HG03025 (cell line): ENCODE data around the gene FBN2.
"Not testable (repeated sequence)": the region's sequence is repeated elsewhere in the genome, so short reads cannot be mapped to it uniquely, and the experiment has no call there.

ENCODE experiments used
- ATAC-seq: cut with Tn5 transposase; IDR thresholded peaks from one replicate; pipeline ENCODE4 v1.9.1; 2021; ENCODE audit warnings: mild to moderate bottlenecking, moderate library complexity; ENCODE audit not compliant: unreplicated experiment, low FRiP score

FBN2 gene

DNA sequence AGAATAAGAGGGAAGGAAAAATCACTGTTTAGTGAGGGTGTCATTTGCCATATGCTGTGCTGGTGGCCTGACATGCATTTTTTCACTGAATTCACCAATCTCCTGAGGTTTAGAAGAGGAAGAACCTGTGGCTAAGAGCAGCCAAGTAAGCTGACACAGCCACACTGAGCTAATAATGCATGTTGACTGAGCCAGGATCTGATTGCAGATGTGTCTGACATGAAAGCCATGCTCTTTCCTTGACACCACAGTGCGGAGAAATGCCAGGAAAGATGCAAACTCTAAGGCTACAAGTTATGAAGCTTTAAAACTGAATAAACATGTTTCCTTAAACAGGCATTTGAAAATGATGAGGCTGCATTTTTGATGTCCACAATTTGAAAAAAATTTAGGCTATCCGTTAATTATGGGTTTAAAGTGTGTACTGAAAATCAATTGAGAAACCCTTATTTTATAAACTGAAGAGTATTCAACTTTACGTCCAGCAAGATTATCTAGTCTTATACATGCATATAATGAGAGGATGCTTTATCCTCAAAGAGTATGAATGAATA is 208.6 kb downstream of the FBN2 start:
- ATAC-seq, result no peak

DNA sequence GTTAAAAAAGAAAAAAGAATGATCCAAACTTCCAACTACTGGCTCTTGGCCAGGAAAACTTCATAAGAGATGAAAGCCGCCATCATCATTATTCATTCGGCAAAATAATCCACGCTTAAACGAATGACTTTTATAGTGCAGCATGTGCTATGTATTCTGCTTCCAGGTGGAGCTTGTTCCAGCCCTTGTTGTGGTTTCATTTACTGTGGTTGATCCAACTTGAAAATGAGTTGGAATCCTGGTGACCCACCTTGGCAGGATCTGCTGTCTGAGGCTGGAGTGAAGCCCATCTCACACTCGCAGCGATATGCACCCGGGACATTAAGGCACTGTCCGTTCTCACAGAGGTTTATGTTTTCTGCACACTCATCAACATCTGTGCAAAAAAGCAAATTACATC is 209.6 kb downstream of the FBN2 start:
- ATAC-seq, result no peak

DNA sequence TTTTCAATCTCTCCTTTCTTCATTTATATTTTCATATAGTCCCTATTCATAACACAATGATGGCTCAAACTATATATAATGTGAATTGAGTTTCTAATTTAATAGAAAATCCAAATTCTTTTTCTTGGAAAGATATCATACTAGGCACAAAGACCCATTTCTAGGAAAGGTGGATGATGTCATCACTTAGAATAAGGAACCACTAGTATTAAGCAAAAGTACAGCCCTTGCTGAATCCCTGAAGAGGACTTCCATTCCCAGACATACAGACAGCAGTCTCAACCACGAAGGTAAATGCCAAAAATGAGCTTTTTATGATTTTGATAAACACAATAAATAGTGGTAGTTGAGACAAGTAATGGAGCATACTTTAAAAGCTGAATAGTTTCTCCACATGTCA is 210.0 kb downstream of the FBN2 start:
- ATAC-seq, result no peak

DNA sequence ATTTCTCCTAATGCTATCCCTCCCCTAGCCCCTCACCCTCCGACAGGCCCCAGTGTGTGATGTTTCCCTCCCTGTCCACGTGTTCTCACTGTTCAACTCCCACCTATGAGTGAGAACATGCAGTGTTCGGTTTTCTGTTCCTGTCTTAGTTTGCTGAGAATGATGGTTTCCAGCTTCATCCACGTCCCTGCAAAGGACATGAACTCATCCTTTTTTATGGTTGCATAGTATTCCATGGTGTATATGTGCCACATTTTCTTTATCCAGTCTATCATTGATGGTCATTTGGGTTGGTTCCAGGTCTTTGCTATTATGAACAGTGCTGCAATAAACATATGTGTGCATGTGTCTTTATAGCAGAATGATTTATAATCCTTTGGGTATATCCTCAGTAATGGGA is 216.6 kb downstream of the FBN2 start:
- not testable (repeated sequence) for ATAC-seq

DNA sequence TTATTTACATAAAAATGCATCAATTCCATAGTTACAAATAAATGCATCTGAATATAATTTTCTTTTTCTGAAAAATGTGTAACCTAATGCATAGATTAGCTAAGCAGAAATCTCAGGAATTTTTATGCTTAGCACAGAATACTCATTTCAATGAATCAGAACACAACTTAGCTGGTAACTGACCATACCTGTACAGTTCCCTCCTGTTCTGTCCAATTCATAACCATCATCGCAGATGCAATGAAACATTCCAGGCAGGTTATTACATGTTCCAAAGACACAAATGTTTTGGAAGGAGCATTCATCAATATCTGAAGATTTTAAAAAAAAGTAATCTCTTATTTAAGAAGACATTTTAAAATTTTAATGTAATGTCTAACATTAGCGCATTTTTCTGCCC is 219.4 kb downstream of the FBN2 start:
- ATAC-seq, result no peak

- no peak for ATAC-seq
Measured at GRCh38 chr5:128317481-128317880, 220.6 kb downstream of the FBN2 start.

DNA sequence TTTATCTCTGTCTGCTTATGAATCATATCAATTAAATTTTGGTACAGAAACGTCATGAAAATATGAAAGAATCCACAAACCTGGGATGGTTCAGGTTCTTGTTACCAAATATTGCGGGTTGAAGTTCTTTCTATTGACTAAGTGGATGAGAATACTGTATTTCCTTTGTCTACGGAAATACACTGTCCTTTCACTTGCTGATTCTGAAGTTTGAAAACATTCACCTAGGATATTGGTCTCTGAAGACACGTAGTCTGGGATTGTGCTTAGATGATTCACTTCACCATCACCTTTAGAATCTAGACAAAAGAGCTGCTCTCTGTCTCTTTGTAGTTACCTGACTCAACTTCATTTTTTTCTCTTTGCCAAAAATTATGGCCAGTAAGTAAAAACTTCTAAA is 222.4 kb downstream of the FBN2 start:
- ATAC-seq, result no peak

- no peak for ATAC-seq
Measured at GRCh38 chr5:128305341-128305740, 232.7 kb downstream of the FBN2 start.

- ATAC-seq, result no peak
Measured at GRCh38 chr5:128304791-128305190, 233.3 kb downstream of the FBN2 start.

DNA sequence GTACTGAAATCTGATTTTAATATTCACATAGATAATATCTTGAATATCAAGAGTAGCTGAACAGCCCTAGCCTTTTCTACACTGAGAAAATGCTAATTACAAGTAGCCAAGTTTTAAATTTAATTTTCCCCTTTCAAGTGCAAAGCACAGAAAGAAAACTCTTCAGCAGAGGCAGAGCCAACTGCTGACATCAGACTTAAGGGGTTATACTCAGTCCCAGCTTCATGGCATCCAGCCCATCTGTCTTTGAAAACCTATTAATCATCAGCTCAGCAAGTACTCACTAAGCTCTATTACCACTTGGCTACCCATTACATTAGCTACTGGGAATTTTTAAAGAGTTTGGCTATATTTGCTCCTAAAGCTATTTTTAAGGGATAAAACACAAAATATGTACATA is 234.0 kb downstream of the FBN2 start:
- ATAC-seq, result no peak

- no peak for ATAC-seq
Measured at GRCh38 chr5:128303593-128303992, 234.5 kb downstream of the FBN2 start.

- ATAC-seq, result no peak
Measured at GRCh38 chr5:128300181-128300580, 237.9 kb downstream of the FBN2 start.

- ATAC-seq, result no peak
Measured at GRCh38 chr5:128290152-128290858, 247.7 kb downstream of the FBN2 start.

GRCh38 chr5:128287740-128288139 is 250.3 kb downstream of the FBN2 start:
- ATAC-seq, result no peak

GRCh38 chr5:128284236-128284635 is 253.8 kb downstream of the FBN2 start:
- no peak for ATAC-seq

DNA sequence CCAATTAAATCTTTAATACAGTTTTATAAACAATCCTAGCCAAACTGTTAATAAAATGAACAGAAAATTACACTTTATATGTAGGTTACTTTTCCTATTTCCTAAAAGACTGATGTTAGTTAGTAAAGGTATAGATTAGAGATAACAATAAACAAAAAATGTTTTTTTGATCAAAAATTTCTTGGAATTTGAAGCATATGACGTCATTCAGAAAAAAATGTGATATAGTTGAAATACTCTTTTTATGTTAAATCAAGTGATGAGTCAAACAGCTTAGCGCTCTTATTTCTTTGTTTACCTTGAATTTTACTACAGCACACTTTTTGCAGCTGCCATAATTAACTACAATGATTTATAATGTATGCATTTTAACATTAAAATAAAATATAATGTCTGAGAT is 258.7 kb downstream of the FBN2 start:
- ATAC-seq, result no peak

DNA sequence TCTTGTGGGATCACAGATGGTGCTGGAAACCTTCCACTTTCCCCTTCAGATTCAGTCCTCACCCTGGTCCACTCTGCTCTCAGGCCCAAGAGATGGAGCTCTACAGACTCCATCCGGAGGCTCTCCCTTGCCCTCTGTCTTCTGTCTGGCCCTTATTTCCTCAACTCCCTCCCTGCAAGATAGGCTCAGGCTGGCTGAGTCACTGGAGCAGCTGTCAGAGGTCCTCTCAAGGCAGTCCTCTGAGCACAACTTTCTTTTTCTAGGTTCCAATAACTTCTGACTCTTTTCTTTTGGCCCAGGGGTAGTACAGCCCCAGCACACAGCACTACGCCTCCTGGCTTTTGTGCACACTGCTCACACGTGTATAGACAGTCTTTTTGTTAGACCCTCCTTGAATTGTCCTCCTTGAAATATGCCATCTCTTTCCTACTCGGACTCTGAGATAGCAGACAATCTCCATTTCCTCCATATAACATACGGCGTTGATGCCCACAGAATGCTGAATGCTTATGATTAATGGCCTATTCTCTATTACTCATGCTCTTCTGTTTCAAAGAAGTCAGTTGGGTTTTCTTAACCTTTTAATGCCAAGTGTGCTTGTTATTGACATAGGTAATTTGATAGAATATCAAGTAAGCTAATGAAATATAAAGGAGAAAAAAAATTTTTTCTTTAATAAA is 261.4 kb downstream of the FBN2 start:
- no peak for ATAC-seq

DNA sequence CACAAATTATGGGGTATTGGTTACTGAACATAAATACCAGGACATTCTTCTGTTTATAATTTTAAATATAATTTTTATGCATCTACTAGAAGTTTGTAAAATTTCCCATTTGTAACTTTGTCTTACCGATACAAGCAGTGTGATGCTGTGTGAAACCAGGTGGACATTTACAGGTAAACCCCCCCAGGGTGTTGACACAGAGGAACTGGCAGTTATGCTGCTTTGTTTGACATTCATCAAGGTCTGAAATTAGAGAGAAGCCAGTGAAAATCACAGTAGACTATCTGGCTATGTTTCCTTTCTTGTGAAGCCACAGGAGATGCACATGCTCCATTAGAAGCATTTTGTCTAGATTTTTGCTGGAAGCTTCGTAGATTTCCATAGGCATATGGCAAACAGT is 263.6 kb downstream of the FBN2 start:
- no peak for ATAC-seq

DNA sequence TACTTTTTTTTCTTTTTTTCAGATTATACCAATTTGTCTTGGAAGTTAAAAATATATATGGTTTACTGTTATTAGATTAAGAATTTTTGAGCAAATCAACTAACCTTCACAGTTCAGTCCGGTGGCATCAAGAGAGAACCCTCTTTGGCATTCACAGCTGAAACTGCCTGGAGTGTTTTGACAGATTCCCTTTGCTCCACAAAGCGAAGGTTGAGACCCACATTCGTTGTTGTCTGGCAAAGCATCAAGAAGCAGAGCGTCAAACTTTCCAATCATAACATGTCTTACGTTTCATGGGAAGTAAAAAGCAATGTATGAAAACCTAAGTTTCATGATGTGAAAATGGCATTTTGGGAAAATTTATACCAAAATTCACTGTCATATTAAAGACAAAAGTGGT is 264.3 kb downstream of the FBN2 start:
- no peak for ATAC-seq

- ATAC-seq, result no peak
Measured at GRCh38 chr5:128271859-128272464, 266.1 kb downstream of the FBN2 start.

- no peak for ATAC-seq
Measured at GRCh38 chr5:128271071-128271470, 267.0 kb downstream of the FBN2 start.
